Endothelial cell of umbilical vein (primary cell): ENCODE results near the gene MORC3.
"Not testable (repeated sequence)": the region's sequence is repeated elsewhere in the genome, so short reads cannot be mapped to it uniquely, and the experiment has no call there.

Source experiments
- CTCF ChIP-seq, 2 donors: IDR thresholded peaks; 1 replicate in 1 of 2; 2 replicates in 1 of 2; pipeline ENCODE4 v1.5.1; 2011; ENCODE audit warnings: low read length in 2 of 2, mild to moderate bottlenecking in 2 of 2, moderate library complexity in 2 of 2, control low read depth in 1 of 2, inconsistent platforms in 1 of 2, low read depth in 1 of 2; ENCODE audit not compliant: insufficient read depth in 1 of 2; ENCODE audit errors: extremely low read depth in 1 of 2
- MYC ChIP-seq: IDR thresholded peaks from one replicate; pipeline ENCODE4 v1.6.1; 2011; ENCODE audit warnings: mild to moderate bottlenecking, low read depth, low read length
- POLR2A ChIP-seq: IDR thresholded peaks from 2 replicates; pipeline ENCODE4 v1.6.1; 2012; ENCODE audit warnings: low read depth, mild to moderate bottlenecking, control low read depth, low read length

GRCh38 chr21:36342581-36342980 lies 22.6 kb downstream of the MORC3 start:
- TF ChIP-seq CTCF (IDR thresholded peaks at IDR 0.05; ENCODE audit: extremely low read depth in 1 of 2, insufficient read depth in 1 of 2, low read depth in 1 of 2, low read length in 2 of 2); POLR2A; MYC: not testable (repeated sequence)
